Activated CD4-positive, alpha-beta T cell treated with anti-CD3 and anti-CD28 coated beads, Interleukin-2, amount 50 U/mL, for 24 hours (primary cell): ENCODE results near the gene GLRA3.
"Not testable (repeated sequence)": the region's sequence is repeated elsewhere in the genome, so short reads cannot be mapped to it uniquely, and the experiment has no call there.

Experiments used
- DNase-seq, 2 donors: peaks; one replicate each; pipeline ENCODE4 v3.0.0-alpha.2; 2020; ENCODE audit warnings: low read depth in 1 of 2, low spot score in 1 of 2

GLRA3 gene

GRCh38 chr4:174828845-174829701, at the start of gene GLRA3:
Gene GLRA3 (minus strand): TSS chr4:174829247. CDS start chr4:174828811, 436 bp downstream.
- DNase-seq: no peak

GRCh38 chr4:174874898-174875297, 45.9 kb upstream of the GLRA3 start:
- no peak for DNase-seq

- no peak for DNase-seq
These were observed 44.9 kb upstream of the GLRA3 start for GRCh38 chr4:174873931-174874330.

- not testable (repeated sequence) for DNase-seq
These were observed 44.1 kb upstream of the GLRA3 start for GRCh38 chr4:174873146-174873545.

GRCh38 chr4:174871407-174871806, 42.4 kb upstream of the GLRA3 start:
- no peak for DNase-seq

- no peak for DNase-seq
These were observed 41.3 kb upstream of the GLRA3 start for GRCh38 chr4:174870311-174870710.

- DNase-seq: no peak
These were observed 40.3 kb upstream of the GLRA3 start for GRCh38 chr4:174869339-174869738.

- no peak for DNase-seq
These were observed 38.9 kb upstream of the GLRA3 start for GRCh38 chr4:174867903-174868302.

- no peak for DNase-seq
These were observed 36.5 kb upstream of the GLRA3 start for GRCh38 chr4:174865418-174865985.

- no peak for DNase-seq
These were observed 35.0 kb upstream of the GLRA3 start for GRCh38 chr4:174864031-174864430.

GRCh38 chr4:174860588-174860987, 31.5 kb upstream of the GLRA3 start:
- no peak for DNase-seq

GRCh38 chr4:174859904-174860303, 30.9 kb upstream of the GLRA3 start:
- DNase-seq: no peak

GRCh38 chr4:174856926-174857800, 28.1 kb upstream of the GLRA3 start:
- no peak for DNase-seq

GRCh38 chr4:174855050-174855449, 26.0 kb upstream of the GLRA3 start:
- no peak for DNase-seq

GRCh38 chr4:174853629-174854028, 24.6 kb upstream of the GLRA3 start:
- no peak for DNase-seq

- no peak for DNase-seq
These were observed 19.5 kb upstream of the GLRA3 start for GRCh38 chr4:174848596-174848995.

- no peak for DNase-seq
These were observed 18.9 kb upstream of the GLRA3 start for GRCh38 chr4:174847801-174848427.

- no peak for DNase-seq
These were observed 6.5 kb upstream of the GLRA3 start for GRCh38 chr4:174835536-174835935.

- DNase-seq: no peak
These were observed 5.4 kb upstream of the GLRA3 start for GRCh38 chr4:174834477-174834876.

GRCh38 chr4:174826660-174827059, 2.4 kb downstream of the GLRA3 start:
- DNase-seq: no peak

GRCh38 chr4:174815282-174815681, 13.8 kb downstream of the GLRA3 start:
- no peak for DNase-seq
